Measurements from ENCODE around the gene RPSA. TPM values are rescaled to one million over a fixed set of nuclear protein-coding genes. Genes with fewer than 3 reads are reported as not detected.

RPSA gene
- total and polyA plus RNA-seq, 9 of the 15 experiments (the other 6 are each of a cell fraction or from before 2014, with no cell fraction given): 2,290 to 4,272 (median 2,730) TPM

DNA sequence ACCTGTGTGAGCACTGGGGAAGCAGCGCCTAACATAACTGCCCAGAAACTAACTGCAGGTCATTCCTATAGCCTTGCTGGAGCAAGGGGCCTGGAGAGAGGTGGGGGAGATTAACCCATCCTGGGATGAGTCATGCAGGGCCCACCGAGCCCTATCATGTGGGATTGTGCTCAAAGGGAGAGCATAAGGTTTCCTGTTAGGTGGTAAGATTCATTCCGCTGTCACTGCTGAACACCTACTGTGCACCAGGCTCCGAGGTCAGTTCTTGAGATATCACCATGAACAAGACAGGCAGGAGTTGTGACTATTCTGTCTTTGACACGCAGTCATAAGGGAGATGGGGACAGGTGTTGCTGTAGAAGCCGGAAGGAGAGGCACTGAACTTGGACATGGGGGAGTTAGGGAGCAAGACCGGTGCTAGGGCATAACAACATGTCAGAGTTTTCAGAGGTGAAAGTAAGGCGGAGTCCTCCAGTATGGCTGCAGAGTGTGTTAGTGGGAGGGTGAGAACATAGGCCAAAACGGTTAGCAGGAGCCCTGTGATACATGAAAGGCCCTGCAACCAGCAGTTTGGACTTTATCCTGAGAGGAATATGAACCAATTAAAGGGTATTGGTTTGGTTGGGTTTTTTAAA, 20.9 kb upstream of the RPSA start (continued):
- TF ChIP-seq, protein P1, sequence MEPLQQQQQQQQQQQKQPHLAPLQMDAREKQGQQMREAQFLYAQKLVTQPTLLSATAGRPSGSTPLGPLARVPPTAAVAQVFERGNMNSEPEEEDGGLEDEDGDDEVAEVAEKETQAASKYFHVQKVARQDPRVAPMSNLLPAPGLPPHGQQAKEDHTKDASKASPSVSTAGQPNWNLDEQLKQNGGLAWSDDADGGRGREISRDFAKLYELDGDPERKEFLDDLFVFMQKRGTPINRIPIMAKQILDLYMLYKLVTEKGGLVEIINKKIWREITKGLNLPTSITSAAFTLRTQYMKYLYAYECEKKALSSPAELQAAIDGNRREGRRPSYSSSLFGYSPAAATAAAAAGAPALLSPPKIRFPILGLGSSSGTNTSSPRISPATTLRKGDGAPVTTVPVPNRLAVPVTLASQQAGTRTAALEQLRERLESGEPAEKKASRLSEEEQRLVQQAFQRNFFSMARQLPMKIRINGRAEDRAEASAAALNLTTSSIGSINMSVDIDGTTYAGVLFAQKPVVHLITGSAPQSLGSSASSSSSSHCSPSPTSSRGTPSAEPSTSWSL (CRISPR knock-in tag; IDR thresholded peaks at IDR 0.05; ENCODE audit: borderline replicate concordance): no peak
- TF ChIP-seq ARID1B (IDR thresholded peaks at IDR 0.05): peak; percentile 20; the same call in 1 of the 2 replicates
- no peak for TF ChIP-seq SIN3A (IDR thresholded peaks at IDR 0.05; ENCODE audit: borderline replicate concordance in 2 of 2, control insufficient read depth in 1 of 2, low read depth in 2 of 2, low read length in 2 of 2)
- TF ChIP-seq ZNF436 (CRISPR knock-in tag; IDR thresholded peaks at IDR 0.05): no peak
- no peak for TF ChIP-seq GTF2F1 (IDR thresholded peaks at IDR 0.05; ENCODE audit: low read depth, low read length)
- TF ChIP-seq NRF1 (conservative IDR thresholded peaks at IDR 0.05 in 1 of 2, IDR thresholded peaks at IDR 0.05 in 1 of 2): no peak
- TF ChIP-seq GATAD2B (IDR thresholded peaks at IDR 0.05; ENCODE audit: borderline replicate concordance): no peak
- no peak for TF ChIP-seq ZNF639 (CRISPR knock-in tag; conservative IDR thresholded peaks at IDR 0.05 in 1 of 2, IDR thresholded peaks at IDR 0.05 in 1 of 2)
- TF ChIP-seq RNF2 (IDR thresholded peaks at IDR 0.05): 0 out of 2 replicates have a peak, but pooled peaks have one; percentile 8
- TF ChIP-seq RUNX1 (IDR thresholded peaks at IDR 0.05; ENCODE audit: low read depth): no peak
- TF ChIP-seq NFIX (CRISPR knock-in tag; IDR thresholded peaks at IDR 0.05; ENCODE audit: low read depth): no peak
- no peak for TF ChIP-seq WHSC1 (IDR thresholded peaks at IDR 0.05; ENCODE audit: low read length)
- no peak for TF ChIP-seq ZNF280B (CRISPR knock-in tag; IDR thresholded peaks at IDR 0.05)
- no peak for TF ChIP-seq ZNF444 (CRISPR knock-in tag; IDR thresholded peaks at IDR 0.05)
- TF ChIP-seq HINFP (tag; conservative IDR thresholded peaks at IDR 0.05; ENCODE audit: low read depth): no peak
- TF ChIP-seq GABPB2 (CRISPR knock-in tag; conservative IDR thresholded peaks at IDR 0.05): no peak
- TF ChIP-seq KLF6 (CRISPR knock-in tag; IDR thresholded peaks at IDR 0.05; ENCODE audit: borderline replicate concordance): no peak
- TF ChIP-seq CBX8 (IDR thresholded peaks at IDR 0.05; ENCODE audit: borderline replicate concordance, extremely low read depth, low read depth, low read length, poor library complexity, severe bottlenecking): no peak
- no peak for TF ChIP-seq HOXB6 (CRISPR knock-in tag; IDR thresholded peaks at IDR 0.05; ENCODE audit: borderline replicate concordance)
- no peak for TF ChIP-seq MCM3 (IDR thresholded peaks at IDR 0.05)
- peak; percentile 28; the same call in 1 of the 2 replicates for TF ChIP-seq JUN (IDR thresholded peaks at IDR 0.05; ENCODE audit: borderline replicate concordance, low read depth, low read length)
- TF ChIP-seq JUN (CRISPR knock-in tag; IDR thresholded peaks at IDR 0.05; ENCODE audit: borderline replicate concordance): no peak
- no peak for TF ChIP-seq LCOR (CRISPR knock-in tag; IDR thresholded peaks at IDR 0.05)
